CD4-positive, alpha-beta T cell treated with Interleukin-15 for 4 hours (primary cell): Measurements from ENCODE around the gene TLNRD1.
"Not testable (repeated sequence)": the region's sequence is repeated elsewhere in the genome, so short reads cannot be mapped to it uniquely, and the experiment has no call there.

ENCODE experiments used
- DNase-seq: peaks from one replicate; pipeline ENCODE4 v3.0.0-alpha.2; 2020; ENCODE audit warnings: low spot score

The TLNRD1 gene

DNA sequence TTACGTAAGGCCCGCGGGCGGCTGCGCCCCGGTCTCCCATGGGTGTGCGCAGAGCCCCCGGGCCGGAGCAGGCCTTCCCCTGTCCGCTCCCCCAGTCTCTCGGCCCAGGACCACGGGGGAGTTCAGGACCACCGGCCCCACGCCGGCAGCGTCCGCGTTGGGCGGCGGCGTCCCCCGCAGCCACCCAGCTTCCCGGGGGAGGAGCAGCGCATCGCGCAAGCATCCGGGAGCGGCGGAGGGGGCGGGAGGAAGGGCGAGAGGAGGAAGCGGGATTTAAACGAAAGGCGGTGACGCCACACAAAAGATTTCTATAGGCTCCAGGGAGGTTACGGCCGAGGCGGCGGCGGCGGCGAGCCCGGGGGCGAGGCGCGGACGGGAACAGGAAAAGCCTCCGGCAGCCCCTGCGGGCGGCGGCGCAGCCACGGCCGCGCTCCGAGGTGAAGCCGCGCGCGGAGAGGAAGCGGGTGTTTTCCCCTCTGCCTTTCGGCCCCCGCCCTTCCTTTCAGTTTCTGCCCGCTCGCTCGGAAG is at the start of gene TLNRD1:
Gene TLNRD1, plus strand, starts transcription at position 300 of the 528 bp plus-strand sequence. CDS start 1,349 bp downstream, outside the sequence.
- peak; percentile 85 for DNase-seq

DNA sequence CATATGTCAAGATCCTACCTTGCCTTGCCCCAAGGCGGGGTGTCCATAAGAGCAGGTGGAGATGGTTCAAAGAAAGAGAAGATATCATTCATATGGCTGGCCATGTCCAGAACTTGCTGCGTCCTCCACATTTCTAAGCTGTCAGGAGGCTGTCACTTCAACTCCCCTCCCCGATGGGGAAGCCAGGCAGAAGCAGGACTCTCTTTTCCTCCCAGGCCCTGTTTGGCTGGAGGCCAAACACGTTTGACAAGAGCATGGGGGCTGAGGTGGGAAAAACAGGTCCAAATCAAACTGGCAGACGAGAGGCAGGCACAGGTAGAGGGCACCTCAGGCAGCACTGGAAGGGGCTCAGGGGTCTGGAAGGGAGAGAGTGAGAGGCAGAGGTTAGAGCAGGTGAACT is 48.8 kb upstream of the TLNRD1 start:
- DNase-seq = no peak

DNA sequence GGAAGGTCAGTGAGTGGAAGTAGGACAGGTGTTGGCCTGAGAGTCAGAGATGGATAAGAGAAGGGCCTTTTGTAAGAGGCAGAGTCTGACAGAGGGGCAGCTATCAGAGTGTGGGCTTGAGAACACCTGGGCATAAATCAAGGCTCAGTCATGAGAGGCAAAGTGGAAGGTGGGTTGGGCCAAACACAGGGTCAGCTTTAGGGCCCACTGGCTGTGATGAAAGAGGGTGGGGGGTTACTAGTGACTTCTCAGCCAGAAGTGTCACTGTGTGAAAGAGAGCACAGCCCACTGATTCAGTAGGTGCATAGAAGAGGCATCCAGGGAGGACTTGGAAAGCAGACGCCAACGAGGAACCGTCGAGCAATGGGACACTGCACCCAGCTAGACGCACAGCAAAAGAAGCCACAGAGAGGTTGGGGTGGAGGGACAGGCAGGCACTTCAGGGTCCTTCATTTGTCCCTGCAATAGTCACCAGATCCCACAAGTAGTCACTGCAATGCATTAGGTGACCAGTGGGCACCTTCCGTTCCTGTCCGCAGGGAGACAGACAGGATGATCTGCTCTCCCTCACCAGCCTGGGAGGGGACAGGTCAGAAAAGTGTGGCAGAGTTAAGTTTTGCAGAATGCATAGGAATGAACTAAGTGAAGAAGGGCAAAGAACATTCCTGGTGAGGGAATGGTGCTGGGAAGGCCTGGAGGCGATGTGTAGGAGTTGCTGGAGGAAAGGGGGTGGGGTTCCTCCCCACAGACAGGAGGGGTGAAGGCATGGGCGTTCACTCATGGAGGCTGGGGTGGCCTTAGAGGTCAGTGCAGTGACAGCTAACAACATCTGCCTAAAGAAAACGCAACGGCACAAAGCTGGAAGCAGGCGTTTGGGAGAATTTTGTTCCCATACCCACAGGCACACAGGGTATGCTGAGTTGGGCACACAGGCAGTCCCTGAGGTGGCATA is 47.4 kb upstream of the TLNRD1 start:
- no peak for DNase-seq

DNA sequence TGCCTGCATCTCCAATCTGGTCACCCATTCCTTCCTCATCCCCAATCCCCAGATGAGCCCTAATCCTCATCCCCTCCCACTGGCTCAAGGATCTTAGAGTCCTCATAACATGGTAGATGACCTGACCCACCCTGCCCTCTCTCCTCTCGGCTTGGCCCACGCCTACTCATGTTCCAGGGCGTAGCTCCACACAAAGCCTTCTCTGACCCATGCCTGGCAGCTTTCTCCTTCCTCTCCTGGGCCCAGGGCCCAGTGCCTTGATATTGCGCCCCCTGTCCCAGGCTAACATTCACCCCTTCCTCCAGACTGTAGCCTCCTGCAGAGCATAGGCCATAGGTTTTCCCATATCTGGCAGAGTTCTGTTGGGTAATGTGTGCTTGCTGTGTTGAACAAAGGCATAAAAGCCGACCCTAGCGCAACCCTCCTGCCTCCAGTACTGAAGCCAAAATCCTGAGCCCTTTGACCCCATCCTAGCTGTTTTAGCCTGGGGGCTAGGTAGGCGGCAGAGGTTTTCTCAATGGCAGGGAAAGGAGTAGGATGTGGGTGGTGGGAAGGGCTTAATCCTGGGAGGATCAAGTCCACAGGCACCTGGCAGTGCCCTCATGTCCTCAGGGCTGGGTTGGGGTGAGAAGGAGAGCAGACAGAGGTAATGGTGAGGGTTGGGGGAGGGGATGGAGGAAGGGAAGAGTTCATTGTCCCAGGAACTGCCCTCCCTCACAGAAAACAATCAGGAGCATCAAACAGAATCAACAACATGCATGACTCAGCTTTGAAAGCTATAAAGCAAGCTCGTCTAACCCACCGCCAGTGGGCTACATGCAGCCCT is 46.6 kb upstream of the TLNRD1 start:
- no peak for DNase-seq

DNA sequence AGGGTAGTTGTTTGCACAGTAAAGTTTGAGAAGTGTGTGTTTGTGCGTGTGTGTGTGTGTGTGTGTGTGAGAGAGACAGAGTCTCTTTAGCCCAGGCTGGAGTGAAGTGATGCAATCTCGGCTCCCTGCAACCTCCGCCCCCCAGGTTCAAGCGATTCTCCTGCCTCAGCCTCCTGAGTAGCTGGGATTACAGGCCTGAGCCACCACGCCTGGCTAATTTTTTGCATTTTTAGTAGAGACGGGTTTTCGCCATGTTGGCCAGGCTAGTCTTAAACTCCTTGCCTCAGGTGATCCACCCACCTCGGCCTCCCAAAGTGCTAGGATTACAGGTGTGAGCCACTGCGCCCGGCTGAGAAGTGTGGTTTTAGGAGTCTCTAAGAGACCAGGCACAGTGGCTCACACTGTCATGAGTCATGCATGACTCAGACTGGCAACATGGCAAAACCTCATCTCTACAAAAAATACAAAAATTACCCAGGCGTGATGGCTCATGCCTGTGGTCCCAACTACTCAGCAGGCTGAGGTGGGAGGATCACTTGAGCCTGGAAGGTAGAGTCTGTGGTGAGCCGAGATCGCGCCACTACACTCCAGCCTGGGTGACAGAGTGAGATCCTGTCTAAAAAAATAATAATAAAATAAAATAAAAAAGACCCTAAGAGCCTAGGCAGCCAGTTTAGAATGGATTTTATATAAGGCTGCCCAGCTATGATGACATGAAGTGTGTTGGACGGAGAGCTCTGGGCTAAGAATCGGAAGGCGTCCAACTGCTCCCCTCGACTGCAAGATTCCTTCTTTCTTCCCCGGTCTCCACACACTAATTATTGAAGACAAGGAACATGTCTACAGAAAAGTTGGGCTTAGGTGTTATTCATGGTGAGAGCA is 44.9 kb upstream of the TLNRD1 start:
- peak; percentile 54 for DNase-seq

DNA sequence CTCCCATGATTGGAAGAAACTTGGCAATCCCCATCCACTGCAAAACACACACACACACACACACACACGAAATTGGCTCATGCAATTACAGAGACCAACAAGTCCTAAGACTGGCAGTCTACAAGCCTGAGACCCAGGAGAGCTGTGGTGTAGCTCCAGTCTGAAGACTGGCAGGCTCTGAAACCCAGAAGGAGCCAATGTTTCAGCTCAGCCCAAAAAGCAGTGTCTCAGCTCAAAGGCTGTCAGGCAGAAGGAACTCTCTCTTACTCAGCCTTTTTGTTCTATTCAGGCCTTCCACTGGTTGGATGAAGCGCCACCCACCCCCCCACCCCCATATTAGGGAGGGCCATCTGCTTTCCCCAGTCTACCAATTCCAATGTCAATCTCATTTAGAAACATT is 43.2 kb upstream of the TLNRD1 start:
- no peak for DNase-seq

DNA sequence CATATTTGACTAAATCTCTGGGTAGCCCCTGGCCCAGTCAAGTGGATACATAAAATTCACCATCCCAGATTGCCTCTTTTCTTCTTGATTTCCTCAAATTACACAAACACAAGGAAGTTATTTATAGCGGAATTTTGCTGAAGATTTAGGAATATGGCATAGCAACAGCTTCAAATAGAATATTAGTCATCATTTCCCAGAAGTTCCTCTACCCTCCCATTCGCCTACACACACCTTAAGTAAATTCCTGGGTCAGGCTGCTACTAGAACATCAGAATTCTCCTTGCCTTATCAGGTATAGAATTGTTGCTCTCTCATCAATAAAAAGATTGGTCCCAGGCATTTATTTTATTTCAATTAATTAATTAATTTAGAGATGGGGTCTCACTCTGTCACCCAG is 42.7 kb upstream of the TLNRD1 start:
- DNase-seq = no peak

DNA sequence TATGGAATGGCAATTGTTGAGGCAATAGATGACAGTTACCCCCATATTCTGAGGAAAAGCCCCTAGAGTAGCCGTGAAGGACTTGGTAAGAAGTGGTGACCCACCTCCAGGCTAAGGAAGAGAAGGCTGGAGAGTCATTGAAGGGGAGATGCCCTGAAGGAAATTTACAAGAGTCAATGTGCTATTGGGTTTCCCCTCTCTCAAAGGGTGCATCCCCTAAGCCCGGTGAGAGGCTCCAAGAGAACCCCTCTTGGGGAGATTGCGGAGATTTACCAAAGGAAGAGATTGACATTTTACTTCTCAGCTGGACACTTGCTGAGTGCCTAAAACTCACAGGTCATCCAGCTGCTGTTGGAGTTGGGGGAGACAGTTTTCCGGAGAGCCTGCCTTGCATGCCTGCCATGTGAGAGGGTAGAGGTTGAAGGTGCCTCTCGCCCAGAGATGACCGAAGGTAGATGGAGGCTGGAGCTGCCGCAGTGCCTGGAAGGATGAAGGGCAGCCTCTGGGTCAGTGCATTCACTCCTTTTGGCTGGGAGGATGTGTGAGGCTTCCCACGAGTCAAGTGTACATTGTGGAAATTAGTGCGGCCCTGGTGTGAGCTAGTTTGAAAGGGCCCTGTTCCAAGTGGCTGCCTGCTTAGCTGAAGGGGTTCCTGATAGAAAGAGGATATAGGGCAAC is 41.8 kb upstream of the TLNRD1 start:
- DNase-seq = no peak

DNA sequence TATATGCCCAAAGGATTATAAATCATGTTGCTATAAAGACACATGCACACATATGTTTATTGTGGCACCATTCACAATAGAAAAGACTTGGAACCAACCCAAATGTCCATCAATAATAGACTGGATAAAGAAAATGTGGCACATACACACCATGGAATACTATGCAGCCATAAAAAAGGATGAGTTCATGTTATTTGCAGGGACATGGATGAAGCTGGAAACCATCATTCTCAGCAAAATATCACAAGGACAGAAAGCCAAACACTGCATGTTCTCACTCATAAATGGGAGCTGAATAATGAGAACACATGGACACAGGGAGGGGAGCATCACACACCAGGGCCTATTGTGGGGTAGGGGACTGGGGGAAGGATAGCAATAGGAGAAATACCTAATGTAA is 35.3 kb upstream of the TLNRD1 start:
- not testable (repeated sequence) for DNase-seq

DNA sequence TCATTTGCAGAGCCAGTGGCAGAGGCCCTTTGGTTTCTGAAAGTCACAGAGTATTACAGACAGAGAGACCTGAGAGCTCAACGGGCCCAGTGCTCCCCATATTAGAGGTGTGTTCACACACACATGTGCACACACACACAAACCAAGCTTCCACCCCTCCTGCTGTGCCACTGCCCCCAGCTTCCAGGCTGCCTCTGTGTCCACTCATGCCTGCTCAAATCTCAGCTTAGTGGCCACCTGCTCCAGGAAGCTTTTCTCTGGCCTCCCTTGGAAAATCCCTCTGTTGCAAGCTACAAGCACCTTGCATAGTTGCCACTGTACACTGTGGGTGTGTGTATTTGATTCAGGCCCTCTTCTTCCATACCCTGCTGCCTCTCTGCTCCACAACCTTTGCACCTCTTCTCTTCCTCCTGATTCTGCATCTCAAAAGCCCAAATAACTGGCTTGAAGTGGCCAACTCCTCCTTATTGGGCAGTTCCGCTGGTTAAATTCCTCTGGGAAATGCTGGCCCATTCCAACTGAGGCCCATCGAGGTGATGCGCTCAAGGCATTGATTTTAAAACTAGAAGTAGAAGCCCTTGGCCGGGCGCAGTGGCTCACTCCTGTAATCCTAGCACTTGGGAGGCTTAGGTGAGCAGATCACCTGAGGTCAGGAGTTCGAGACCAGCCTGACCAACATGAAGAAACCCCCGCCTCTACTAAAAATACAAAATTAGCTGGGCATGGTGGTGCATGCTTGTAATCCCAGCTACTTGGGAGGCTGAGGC is 34.1 kb upstream of the TLNRD1 start:
- DNase-seq = no peak

DNA sequence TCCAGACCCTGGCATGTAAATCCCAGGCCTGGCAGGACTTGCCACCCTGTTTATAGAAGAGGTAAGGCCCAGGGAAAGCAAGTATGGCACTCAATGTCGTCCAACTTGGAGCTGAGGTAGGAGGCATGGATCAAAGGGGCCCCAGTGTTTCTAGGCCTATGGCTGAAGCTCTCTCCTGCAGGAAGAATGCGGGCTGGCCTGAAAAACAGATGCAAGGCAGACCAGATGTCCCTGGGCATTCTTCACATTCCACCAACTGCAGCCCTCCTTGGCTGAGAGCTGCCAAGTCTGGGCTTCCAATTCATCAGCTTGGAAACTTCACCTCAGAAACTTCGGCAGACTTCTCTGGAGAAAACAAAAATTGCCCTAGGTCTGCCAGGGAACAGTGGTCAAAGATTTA is 33.3 kb upstream of the TLNRD1 start:
- no peak for DNase-seq

DNA sequence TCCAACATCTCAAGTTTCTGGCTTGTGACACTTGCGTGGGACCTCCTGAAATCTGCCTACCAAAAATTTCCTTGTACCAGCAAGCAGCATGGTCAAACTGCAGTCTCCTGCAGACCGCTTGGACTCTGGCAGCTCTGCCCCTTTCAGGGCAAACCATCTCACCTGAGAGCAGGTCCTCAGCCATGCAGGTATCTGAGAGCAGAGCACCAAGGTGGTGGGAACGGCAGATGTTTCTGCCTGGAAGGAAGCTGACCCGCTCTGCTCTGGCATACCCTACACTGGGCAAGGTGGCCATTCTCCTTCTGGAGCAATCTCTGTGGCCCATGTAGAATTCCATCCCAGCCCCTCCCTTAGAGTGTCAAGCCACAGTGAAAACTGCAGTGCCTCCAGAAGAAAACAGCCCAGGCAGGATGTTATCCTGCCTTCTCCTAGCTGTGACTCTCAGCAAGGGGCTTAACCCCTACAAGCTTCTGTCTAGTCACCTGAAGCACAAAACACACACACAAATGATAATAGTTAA is 32.7 kb upstream of the TLNRD1 start:
- DNase-seq = no peak

DNA sequence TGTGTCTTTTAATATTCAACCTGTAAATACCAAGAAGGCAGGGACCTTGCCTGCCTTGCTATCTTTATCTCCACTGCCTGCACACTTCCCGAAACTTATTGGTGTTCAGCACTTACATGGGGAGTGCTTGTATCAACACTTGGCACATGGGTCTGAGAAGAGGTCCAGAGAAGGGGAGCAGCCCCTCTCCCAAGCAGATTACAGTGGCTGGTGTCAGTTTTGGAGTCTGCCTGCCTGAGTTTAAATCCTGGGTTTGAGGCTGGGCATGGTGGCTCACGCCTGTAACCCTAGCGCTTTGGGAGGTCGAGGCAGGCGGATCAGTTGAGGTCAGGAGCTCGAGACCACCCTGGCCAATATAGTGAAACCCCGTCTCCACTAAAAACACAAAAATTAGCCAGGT is 31.4 kb upstream of the TLNRD1 start:
- no peak for DNase-seq

DNA sequence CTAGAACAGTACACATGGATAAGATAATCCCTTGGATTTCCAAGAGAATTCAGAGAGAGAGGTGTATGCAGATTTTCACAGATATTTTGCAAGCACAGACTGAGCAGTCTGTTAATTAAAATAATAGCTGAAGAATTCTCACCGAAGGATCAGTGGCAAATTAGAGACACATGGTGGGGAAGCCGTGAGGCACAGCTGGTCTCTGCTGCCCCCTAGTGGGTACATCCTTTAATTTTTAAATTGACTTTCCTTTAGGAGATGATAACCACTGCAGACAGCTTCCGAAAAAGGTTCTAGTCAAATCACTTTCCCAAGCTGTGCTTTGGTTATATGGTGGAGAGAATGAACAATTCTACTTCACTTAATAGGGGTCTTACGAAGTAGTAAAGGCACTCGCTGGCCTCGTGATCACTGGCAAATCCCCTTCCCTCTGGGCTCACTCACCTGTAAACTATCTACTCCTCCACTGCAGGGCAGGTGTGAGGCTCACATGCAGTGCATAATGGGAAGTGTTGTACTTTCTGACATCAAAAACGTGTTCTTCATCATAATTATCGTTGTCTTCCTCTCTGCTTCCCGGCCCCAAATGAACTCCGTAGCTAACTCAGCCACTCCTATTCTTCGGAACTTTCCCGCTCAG is 30.6 kb upstream of the TLNRD1 start:
- peak; percentile 73 for DNase-seq

DNA sequence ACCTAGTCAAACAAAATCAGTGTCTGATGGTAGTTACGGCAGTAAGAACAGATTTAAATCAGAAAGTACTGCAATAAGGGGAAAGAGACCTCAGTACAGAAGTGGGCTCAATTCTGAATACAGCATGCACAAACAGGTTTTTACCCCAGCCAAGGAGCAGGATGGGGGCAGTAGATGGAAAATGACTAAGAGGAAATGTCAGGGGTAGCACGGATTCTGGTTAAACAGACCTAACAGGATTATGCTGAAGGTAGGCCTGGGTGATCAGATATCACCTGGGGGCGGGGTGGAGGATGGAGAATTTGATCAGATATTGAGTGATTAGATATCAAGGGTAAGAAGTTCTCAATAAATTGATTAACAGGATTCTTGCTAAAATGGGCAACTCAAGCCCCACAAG is 30.1 kb upstream of the TLNRD1 start:
- DNase-seq = no peak

DNA sequence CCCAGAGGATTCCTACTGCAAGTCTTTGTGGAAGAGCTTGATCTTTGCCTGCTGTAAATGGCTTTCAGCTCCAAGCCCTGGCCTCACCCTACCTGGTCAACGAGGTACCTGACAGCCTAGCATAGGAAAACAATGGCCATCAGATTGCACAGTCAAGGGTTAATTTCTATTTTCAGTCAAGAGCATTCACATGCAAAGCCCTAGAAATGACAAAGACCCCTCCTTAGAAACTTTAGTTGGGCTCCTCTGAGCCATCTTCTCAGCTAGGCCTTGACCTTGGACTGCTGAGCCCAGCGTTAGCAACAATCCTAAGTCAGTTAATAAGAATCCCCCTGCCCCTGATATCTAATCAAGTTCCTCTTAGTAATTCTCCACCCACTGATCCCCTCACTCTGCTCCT is 29.6 kb upstream of the TLNRD1 start:
- no peak for DNase-seq

DNA sequence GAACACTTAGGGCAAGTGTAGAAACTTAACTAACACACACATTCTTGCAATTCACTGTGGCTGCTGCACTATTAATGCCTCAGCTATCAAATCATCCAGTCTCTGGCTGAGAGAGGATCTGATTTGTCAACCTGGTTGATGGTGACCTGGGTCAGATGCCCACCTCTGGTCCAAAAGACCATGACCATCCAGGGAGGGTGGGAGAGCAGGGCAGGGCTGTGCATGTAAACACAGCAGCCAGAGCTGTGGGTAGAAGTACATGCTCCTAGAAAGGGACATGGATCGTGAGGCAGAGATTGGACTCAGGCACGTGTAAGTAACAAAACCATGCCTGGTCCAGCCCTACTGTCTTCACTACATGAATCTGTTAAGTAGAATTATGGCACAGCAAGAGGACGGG is 28.4 kb upstream of the TLNRD1 start:
- no peak for DNase-seq

DNA sequence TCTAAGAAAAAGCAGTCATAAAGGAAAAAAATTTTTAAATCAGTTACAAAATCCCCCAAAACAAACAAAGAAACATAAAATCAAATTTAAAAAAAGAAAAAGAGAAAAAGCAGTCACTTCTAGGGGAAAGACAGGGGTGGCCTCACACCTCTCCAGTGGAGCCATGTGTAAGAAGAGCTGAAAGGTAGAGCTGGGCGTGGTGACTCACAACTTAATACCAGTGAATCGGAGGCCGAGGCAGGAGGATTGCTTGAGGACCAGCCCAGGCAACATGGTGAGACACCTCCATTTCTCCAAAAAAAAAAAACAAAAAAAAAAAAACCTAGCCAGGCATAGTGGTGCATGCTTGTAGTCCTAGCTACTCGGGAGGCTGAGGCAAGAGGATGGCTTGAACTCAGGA is 25.8 kb upstream of the TLNRD1 start:
- DNase-seq = no peak

DNA sequence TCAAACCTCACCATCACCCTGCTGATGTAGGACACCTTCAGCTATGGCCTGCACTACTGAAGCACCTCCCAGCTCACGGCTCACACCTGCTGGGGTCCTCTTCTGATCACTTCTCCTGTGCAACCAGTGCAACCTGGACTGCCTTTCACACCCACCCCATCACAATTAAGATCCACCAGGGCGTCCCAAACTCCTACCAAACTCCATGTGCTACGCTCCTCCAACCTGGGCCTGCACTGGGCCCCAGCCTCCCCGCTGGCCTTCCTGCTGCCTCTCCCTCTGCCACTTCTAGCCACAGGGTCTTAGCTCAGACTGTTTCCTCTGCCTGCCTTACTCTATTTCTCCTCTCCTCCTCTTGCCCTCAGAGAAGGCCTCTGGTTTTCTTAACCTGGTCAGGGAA is 23.9 kb upstream of the TLNRD1 start:
- no peak for DNase-seq

DNA sequence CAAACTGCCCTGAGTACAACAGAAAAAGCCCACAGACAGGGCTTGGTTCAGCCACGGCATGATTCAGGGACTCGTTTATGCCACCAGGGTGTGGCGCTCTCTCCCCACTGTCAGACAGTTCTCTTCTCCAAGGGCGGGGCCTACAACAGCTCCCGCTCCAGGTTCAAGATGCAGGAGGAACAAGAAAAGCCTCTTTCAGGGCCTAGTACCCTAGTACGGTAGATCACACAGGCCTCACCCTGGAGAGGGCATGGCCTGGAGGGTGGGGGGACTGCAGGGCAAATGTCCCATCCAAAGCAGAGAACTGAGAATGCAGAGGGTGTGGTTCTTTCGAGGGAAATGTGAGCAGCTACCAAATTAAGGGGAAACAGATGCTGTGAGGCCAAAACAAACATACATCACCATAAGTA is 23.1 kb upstream of the TLNRD1 start:
- DNase-seq = peak; percentile 44
